GM21381 (cell line): ENCODE results near the gene BCAN.

ENCODE experiments used
- ATAC-seq: cut with Tn5 transposase; IDR thresholded peaks from one replicate; pipeline ENCODE4 v1.9.1; 2021; ENCODE audit warnings: mild to moderate bottlenecking, moderate library complexity; ENCODE audit not compliant: unreplicated experiment

Gene BCAN

GRCh38 chr1:156659988-156660751 lies 18.3 kb downstream of the BCAN start:
- peak; percentile 79 for ATAC-seq

- no peak for ATAC-seq
These were observed 18.8 kb downstream of the BCAN start for GRCh38 chr1:156660752-156661112.

- no peak for ATAC-seq
These were observed 20.3 kb downstream of the BCAN start for GRCh38 chr1:156662005-156662799.

GRCh38 chr1:156662800-156663055 lies 20.8 kb downstream of the BCAN start:
- ATAC-seq: no peak

- ATAC-seq: no peak
These were observed 21.3 kb downstream of the BCAN start for GRCh38 chr1:156663178-156663577.

GRCh38 chr1:156664046-156664766 lies 22.3 kb downstream of the BCAN start:
- no peak for ATAC-seq

- no peak for ATAC-seq
These were observed 23.0 kb downstream of the BCAN start for GRCh38 chr1:156664767-156665411.

GRCh38 chr1:156665539-156665938 lies 23.6 kb downstream of the BCAN start:
- no peak for ATAC-seq

GRCh38 chr1:156666862-156667609 lies 25.1 kb downstream of the BCAN start:
- no peak for ATAC-seq

GRCh38 chr1:156667610-156667967 lies 25.7 kb downstream of the BCAN start:
- ATAC-seq: no peak

GRCh38 chr1:156667968-156668709 lies 26.2 kb downstream of the BCAN start:
- no peak for ATAC-seq

GRCh38 chr1:156668801-156669637 lies 27.1 kb downstream of the BCAN start:
- ATAC-seq: no peak

GRCh38 chr1:156669794-156670193 lies 27.9 kb downstream of the BCAN start:
- ATAC-seq: no peak

GRCh38 chr1:156670359-156670758 lies 28.4 kb downstream of the BCAN start:
- ATAC-seq: no peak

GRCh38 chr1:156670791-156671190 lies 28.9 kb downstream of the BCAN start:
- no peak for ATAC-seq

GRCh38 chr1:156671804-156672203 lies 29.9 kb downstream of the BCAN start:
- ATAC-seq: no peak

- ATAC-seq: no peak
These were observed 31.6 kb downstream of the BCAN start for GRCh38 chr1:156673387-156674121.
